ENCODE measurements around the gene DCLRE1C. TPM values are rescaled to one million over a fixed set of nuclear protein-coding genes. Genes with fewer than 3 reads are reported as not detected.

DCLRE1C gene
- total and polyA plus RNA-seq, 9 of the 15 experiments (the other 6 are each of a cell fraction or from before 2014, with no cell fraction given) = 8.8 to 22.2 (median 13.9) TPM

GRCh38 chr10:14878266-14879123 lies 75.4 kb downstream of the DCLRE1C start, which contains the start of gene SUV39H2 (continued):
- TF ChIP-seq, protein P1, sequence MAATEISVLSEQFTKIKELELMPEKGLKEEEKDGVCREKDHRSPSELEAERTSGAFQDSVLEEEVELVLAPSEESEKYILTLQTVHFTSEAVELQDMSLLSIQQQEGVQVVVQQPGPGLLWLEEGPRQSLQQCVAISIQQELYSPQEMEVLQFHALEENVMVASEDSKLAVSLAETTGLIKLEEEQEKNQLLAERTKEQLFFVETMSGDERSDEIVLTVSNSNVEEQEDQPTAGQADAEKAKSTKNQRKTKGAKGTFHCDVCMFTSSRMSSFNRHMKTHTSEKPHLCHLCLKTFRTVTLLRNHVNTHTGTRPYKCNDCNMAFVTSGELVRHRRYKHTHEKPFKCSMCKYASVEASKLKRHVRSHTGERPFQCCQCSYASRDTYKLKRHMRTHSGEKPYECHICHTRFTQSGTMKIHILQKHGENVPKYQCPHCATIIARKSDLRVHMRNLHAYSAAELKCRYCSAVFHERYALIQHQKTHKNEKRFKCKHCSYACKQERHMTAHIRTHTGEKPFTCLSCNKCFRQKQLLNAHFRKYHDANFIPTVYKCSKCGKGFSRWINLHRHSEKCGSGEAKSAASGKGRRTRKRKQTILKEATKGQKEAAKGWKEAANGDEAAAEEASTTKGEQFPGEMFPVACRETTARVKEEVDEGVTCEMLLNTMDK (IDR thresholded peaks at IDR 0.05; ENCODE audit: borderline replicate concordance, insufficient read depth, low read depth, low read length, poor library complexity, severe bottlenecking) = no peak
- TF ChIP-seq, protein P2, sequence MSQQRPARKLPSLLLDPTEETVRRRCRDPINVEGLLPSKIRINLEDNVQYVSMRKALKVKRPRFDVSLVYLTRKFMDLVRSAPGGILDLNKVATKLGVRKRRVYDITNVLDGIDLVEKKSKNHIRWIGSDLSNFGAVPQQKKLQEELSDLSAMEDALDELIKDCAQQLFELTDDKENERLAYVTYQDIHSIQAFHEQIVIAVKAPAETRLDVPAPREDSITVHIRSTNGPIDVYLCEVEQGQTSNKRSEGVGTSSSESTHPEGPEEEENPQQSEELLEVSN (IDR thresholded peaks at IDR 0.05; ENCODE audit: borderline replicate concordance in 1 of 2, extremely low read depth in 1 of 2, insufficient read depth in 1 of 2, insufficient read length in 1 of 2, low read depth in 1 of 2, low read length in 1 of 2, poor library complexity in 1 of 2, severe bottlenecking in 1 of 2) = peak; percentile 79 to 88
- TF ChIP-seq, protein P3, sequence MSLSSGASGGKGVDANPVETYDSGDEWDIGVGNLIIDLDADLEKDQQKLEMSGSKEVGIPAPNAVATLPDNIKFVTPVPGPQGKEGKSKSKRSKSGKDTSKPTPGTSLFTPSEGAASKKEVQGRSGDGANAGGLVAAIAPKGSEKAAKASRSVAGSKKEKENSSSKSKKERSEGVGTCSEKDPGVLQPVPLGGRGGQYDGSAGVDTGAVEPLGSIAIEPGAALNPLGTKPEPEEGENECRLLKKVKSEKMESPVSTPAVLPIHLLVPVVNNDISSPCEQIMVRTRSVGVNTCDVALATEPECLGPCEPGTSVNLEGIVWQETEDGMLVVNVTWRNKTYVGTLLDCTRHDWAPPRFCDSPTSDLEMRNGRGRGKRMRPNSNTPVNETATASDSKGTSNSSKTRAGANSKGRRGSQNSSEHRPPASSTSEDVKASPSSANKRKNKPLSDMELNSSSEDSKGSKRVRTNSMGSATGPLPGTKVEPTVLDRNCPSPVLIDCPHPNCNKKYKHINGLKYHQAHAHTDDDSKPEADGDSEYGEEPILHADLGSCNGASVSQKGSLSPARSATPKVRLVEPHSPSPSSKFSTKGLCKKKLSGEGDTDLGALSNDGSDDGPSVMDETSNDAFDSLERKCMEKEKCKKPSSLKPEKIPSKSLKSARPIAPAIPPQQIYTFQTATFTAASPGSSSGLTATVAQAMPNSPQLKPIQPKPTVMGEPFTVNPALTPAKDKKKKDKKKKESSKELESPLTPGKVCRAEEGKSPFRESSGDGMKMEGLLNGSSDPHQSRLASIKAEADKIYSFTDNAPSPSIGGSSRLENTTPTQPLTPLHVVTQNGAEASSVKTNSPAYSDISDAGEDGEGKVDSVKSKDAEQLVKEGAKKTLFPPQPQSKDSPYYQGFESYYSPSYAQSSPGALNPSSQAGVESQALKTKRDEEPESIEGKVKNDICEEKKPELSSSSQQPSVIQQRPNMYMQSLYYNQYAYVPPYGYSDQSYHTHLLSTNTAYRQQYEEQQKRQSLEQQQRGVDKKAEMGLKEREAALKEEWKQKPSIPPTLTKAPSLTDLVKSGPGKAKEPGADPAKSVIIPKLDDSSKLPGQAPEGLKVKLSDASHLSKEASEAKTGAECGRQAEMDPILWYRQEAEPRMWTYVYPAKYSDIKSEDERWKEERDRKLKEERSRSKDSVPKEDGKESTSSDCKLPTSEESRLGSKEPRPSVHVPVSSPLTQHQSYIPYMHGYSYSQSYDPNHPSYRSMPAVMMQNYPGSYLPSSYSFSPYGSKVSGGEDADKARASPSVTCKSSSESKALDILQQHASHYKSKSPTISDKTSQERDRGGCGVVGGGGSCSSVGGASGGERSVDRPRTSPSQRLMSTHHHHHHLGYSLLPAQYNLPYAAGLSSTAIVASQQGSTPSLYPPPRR (CRISPR knock-in tag; IDR thresholded peaks at IDR 0.05; ENCODE audit: borderline replicate concordance) = no peak
- TF ChIP-seq ZNF282 (CRISPR knock-in tag; IDR thresholded peaks at IDR 0.05) = no peak
- TF ChIP-seq, protein P4, sequence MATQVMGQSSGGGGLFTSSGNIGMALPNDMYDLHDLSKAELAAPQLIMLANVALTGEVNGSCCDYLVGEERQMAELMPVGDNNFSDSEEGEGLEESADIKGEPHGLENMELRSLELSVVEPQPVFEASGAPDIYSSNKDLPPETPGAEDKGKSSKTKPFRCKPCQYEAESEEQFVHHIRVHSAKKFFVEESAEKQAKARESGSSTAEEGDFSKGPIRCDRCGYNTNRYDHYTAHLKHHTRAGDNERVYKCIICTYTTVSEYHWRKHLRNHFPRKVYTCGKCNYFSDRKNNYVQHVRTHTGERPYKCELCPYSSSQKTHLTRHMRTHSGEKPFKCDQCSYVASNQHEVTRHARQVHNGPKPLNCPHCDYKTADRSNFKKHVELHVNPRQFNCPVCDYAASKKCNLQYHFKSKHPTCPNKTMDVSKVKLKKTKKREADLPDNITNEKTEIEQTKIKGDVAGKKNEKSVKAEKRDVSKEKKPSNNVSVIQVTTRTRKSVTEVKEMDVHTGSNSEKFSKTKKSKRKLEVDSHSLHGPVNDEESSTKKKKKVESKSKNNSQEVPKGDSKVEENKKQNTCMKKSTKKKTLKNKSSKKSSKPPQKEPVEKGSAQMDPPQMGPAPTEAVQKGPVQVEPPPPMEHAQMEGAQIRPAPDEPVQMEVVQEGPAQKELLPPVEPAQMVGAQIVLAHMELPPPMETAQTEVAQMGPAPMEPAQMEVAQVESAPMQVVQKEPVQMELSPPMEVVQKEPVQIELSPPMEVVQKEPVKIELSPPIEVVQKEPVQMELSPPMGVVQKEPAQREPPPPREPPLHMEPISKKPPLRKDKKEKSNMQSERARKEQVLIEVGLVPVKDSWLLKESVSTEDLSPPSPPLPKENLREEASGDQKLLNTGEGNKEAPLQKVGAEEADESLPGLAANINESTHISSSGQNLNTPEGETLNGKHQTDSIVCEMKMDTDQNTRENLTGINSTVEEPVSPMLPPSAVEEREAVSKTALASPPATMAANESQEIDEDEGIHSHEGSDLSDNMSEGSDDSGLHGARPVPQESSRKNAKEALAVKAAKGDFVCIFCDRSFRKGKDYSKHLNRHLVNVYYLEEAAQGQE (IDR thresholded peaks at IDR 0.05; ENCODE audit: borderline replicate concordance) = peak; percentile 61
- TF ChIP-seq, protein P4 (CRISPR knock-in tag; IDR thresholded peaks at IDR 0.05; ENCODE audit: low read depth) = peak; percentile 30; the same call in 1 of the 2 replicates
- TF ChIP-seq ZC3H11A (IDR thresholded peaks at IDR 0.05; ENCODE audit: low read depth, low read length) = no peak
- peak; percentile 92 for TF ChIP-seq TAF1 (IDR thresholded peaks at IDR 0.05; ENCODE audit: control insufficient read depth, extremely low read depth, insufficient read depth, low read length, severe bottlenecking)
